GM18868 (cell line): ENCODE measurements around the gene DSP.

Source experiments
- ATAC-seq: cut with Tn5 transposase; IDR thresholded peaks from one replicate; pipeline ENCODE4 v1.9.1; 2021; ENCODE audit warnings: mild to moderate bottlenecking, moderate library complexity; ENCODE audit not compliant: unreplicated experiment

DSP gene

GRCh38 chr6:7541175-7542064 is at the start of gene DSP:
Gene DSP, plus strand, starts transcription at chr6:7541671. Its CDS starts 245 bp downstream, at chr6:7541916.
- no peak for ATAC-seq

- ATAC-seq: no peak
Observed at GRCh38 chr6:7493866-7494265, 47.6 kb upstream of the DSP start.

- no peak for ATAC-seq
Observed at GRCh38 chr6:7494638-7495037, 46.8 kb upstream of the DSP start.

- ATAC-seq: no peak
Observed at GRCh38 chr6:7496266-7496875, 45.1 kb upstream of the DSP start.

- ATAC-seq: no peak
Observed at GRCh38 chr6:7500752-7501282, 40.7 kb upstream of the DSP start.

- ATAC-seq: no peak
Observed at GRCh38 chr6:7502743-7503142, 38.7 kb upstream of the DSP start.

- ATAC-seq: no peak
Observed at GRCh38 chr6:7504041-7504440, 37.4 kb upstream of the DSP start.

GRCh38 chr6:7505189-7505699 is 36.2 kb upstream of the DSP start:
- no peak for ATAC-seq

GRCh38 chr6:7507600-7507999 is 33.9 kb upstream of the DSP start:
- no peak for ATAC-seq

GRCh38 chr6:7512320-7512719 is 29.2 kb upstream of the DSP start:
- no peak for ATAC-seq

- no peak for ATAC-seq
Observed at GRCh38 chr6:7513529-7513928, 27.9 kb upstream of the DSP start.

- no peak for ATAC-seq
Observed at GRCh38 chr6:7515363-7515762, 26.1 kb upstream of the DSP start.

GRCh38 chr6:7518877-7519276 is 22.6 kb upstream of the DSP start:
- ATAC-seq: no peak

GRCh38 chr6:7522873-7523272 is 18.6 kb upstream of the DSP start:
- ATAC-seq: no peak

GRCh38 chr6:7523922-7524321 is 17.5 kb upstream of the DSP start:
- ATAC-seq: no peak

GRCh38 chr6:7526755-7527154 is 14.7 kb upstream of the DSP start:
- ATAC-seq: no peak

GRCh38 chr6:7528565-7528964 is 12.9 kb upstream of the DSP start:
- no peak for ATAC-seq

GRCh38 chr6:7529141-7529540 is 12.3 kb upstream of the DSP start:
- ATAC-seq: no peak

- ATAC-seq: no peak
Observed at GRCh38 chr6:7532232-7532631, 9.2 kb upstream of the DSP start.

GRCh38 chr6:7532821-7533220 is 8.7 kb upstream of the DSP start:
- no peak for ATAC-seq

- no peak for ATAC-seq
Observed at GRCh38 chr6:7534192-7534591, 7.3 kb upstream of the DSP start.

GRCh38 chr6:7535498-7535897 is 6.0 kb upstream of the DSP start:
- ATAC-seq: no peak
